Measurements from ENCODE around the gene TP73.

Gene TP73

DNA sequence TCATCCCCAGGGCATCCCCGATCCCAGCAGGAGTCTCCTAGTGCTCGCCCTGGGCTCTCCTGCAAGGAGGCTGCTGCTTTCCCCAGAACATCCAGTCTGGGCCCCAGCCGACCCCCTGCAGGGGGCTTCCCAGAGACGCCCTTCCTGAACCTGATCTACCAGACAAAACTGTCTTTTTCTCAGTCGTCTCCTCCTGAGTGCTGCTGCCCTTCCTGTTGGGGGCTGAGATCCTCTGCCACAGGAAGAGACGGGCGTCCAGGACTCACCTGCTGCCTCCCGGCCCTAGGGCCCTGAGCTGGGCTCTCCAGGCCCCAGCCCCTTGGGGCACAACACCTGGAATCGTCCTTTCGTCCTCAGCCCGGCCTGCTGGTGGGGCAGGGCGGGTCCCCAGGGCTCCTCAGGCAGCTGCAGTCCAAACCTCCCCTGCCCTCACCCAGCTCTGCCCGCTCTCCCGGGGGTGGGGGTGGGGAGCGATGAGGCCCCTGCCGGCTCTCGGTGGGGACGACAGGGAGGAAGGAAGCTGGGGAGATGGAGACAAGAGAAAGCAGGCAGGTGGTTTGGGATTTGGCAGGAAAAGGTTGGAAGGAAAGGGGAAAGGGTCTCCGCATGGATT lies 36.9 kb downstream of the TP73 start:
- DNase-seq (ENCODE audit: low spot score): no peak

DNA sequence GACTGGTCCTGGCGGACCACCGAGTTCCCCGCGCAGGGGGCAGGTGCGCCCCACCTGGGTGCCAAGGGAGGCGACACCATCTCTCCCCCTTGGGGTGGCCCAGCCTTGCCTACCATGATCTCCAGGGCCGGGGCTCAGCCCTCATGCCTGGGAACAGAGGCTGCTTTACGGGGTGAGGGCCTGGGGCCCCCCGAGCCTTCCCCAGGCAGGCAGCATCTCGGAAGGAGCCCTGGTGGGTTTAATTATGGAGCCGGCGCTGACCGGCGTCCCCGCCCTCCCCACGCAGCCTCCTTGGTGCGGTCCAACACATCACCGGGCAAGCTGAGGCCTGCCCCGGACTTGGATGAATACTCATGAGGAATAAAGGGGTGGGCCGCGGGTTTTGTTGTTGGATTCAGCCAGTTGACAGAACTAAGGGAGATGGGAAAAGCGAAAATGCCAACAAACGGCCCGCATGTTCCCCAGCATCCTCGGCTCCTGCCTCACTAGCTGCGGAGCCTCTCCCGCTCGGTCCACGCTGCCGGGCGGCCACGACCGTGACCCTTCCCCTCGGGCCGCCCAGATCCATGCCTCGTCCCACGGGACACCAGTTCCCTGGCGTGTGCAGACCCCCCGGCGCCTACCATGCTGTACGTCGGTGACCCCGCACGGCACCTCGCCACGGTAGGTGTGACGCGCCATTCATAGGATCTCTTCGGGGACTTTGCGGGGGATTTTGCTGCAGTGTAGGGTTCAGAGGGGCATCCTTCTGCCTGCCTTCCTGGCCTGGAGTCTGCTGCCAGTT lies 38.2 kb downstream of the TP73 start:
- no peak for DNase-seq (ENCODE audit: low spot score)

- no peak for DNase-seq (ENCODE audit: low spot score)
These were observed 39.3 kb downstream of the TP73 start for GRCh38 chr1:3691421-3692204.

DNA sequence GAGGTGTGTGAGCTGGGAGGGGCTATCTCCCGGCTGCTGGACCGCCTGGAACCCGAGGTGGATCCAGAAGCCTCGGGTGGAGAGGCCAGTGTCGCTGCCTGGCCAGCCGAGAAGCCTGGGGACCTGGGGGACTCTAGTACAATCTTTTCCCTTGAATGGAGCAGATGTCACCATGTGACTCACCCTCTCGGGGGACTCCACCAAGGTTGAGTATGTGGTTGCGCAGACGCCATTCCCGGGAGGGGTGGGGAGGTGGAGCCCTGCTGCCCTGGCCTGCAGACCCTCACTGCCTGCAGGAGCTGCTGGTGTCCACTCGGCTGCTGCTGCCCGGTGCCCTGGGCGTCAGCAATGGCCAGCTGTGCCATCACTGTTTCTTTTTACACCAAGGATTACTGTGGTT lies 40.3 kb downstream of the TP73 start:
- DNase-seq (ENCODE audit: low spot score): no peak

- DNase-seq (ENCODE audit: low spot score): no peak
These were observed 41.0 kb downstream of the TP73 start for GRCh38 chr1:3693321-3693720.

DNA sequence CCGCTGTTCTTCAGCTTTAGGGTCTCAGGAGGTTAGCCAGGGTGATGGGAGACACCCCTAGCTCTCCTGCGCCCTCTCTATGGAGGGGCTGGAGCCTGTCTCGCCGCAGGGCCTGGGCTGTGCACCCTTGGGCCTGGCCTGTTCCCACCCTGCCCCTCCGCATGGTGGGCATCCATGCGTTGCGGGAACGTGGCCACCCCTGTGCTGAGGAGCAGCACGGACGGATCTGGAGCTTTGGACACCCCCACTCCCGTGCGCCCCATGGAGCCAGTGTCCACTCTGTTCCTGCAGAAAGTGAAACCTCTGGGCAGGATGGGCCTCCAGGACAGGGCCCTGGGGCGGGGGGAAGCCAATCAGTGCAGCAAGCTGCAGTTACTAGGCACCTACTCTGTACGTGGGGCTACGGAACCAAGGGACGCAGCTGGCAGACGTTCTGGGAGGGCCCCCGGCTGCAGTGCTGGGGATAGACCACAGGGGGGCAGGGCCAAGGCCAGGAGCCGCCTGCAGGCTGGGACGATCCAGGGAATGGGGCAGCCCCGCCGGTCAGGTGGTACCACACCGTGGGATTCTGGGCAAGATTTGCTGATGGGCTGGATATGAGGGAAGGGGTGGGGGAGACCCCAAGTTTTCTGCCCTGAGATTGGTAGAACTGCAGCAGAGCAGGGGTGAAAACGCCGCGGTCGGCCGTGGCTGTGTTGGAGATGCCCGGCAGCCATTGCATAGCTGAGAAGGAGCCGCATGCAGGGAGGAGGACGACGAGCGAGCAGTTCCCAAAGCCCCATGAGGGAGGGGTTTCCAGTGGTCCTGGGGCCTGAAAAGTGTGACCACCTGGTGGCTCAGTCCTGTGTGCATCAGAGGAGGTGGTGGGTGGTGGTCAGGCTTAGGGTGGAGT lies 43.3 kb downstream of the TP73 start:
- DNase-seq (ENCODE audit: low spot score): peak; percentile 90

DNA sequence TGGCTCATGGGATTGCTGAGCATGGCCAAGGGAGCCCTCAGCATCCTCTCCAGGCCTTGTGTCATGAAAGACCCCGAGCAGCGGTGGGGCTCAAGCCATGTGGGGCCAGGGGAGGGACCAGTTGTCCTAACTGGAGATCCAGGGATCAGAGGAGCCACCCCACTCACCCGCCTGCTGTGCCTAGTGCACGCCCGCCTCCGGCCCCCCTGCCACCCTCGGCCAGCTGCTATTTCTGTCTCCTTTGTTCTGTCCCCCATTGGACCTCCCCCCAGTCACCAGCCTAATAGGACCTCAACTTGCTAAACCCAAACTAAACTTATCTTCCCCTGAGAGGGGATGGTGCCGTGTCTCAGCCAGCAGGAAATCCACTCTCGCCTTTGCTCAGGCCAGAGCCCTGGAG lies 44.4 kb downstream of the TP73 start:
- DNase-seq (ENCODE audit: low spot score): no peak

DNA sequence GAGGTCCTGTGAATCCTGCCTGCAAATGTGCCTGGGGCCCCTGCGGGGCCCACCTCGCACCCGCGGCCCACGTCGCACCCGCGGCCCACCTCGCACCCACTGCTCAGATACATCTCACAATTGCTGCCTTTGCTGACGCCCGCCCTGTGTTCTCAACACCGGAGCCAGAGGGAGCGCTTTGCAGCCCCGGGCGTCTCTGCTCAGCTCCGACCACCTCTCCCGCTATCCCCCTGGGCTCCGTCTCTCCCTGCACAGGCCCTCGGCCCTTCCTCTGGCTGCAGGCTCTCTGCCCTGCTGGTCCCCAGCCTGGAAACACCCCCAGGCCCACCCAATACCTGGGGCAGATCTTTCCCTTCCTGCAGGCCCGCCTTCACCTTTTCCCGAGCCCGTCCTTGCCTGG lies 44.8 kb downstream of the TP73 start:
- no peak for DNase-seq (ENCODE audit: low spot score)

- no peak for DNase-seq (ENCODE audit: low spot score)
These were observed 45.5 kb downstream of the TP73 start for GRCh38 chr1:3697810-3698209.

- no peak for DNase-seq (ENCODE audit: low spot score)
These were observed 46.5 kb downstream of the TP73 start for GRCh38 chr1:3698660-3699408.

- no peak for DNase-seq (ENCODE audit: low spot score)
These were observed 47.3 kb downstream of the TP73 start for GRCh38 chr1:3699596-3699995.

DNA sequence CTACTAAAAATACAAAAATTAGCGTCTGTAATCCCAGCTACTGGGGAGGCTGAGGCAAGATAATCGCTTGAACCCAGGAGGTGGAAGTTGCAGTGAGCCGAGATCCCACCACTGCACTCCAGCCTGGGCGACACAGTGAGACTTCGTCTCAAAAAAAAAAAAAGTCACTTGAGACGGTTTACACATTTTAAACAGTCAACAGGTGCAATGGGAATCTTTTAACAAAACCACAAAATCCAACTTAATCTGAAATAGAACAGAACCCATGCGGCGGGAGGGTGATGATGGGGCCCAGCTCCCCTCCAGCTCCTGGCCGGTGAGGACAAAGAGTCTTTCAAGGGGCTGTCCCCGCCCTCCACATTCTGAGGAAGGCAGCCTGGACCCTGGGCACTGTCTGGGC lies 48.3 kb downstream of the TP73 start:
- DNase-seq (ENCODE audit: low spot score): no peak

DNA sequence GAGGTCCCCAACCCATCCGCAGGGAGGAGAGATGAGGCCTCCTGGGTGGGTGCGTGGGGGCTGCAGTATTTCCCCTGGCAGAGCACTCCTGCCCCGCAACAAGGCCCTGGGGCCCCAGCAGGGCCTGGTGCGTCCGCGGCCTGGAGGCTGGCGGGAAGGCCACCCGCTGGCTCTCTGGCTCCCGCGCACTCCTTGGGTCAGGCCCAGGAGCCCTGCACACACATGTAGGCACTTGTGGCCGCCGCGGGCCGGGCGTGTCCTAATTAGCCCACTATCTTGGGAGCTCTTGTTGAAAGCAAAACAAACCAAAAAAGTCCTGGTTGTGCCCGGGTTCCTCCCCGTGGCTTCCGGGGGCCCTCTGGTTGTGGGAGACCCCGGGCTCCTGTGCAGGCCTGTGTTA lies 50.2 kb downstream of the TP73 start:
- DNase-seq (ENCODE audit: low spot score): no peak

DNA sequence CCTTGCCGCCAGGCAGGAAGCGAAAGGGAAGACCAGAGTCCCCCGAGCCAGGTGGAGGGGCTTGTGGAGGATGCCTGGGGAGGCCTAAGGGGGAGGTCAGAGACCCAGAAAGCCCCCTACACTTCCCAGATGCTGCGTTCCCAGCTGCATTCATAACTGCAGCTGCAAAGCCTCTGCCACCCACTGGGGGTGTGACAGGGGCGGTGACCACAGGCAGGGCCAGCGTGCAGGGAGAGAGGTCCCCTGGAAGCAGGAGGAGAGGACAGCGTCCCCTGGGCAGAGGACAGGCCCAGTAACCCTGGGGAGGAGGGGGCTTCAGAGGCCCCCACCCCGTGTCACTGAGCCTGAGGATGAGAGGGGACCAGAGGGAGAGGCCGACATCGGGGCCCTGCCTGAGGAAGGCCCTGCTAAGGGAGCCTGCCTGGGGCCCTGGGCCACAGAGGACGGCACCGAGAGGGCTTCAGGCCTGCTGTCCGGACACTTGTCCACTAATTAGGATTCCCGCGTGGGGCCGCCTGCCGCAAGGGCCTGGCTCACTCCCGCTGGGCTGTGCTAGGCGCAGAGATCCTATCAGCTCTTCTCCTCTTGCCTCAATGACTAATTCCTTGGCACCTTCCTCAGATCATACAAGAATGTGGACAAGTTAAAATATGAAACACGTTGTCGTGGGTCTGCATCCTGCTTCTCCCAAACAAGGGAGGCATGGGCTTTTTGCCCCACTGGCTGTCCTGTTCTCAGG lies 50.8 kb downstream of the TP73 start:
- peak; percentile 85 for DNase-seq (ENCODE audit: low spot score)

- no peak for DNase-seq (ENCODE audit: low spot score)
These were observed 51.6 kb downstream of the TP73 start for GRCh38 chr1:3703786-3704371.

DNA sequence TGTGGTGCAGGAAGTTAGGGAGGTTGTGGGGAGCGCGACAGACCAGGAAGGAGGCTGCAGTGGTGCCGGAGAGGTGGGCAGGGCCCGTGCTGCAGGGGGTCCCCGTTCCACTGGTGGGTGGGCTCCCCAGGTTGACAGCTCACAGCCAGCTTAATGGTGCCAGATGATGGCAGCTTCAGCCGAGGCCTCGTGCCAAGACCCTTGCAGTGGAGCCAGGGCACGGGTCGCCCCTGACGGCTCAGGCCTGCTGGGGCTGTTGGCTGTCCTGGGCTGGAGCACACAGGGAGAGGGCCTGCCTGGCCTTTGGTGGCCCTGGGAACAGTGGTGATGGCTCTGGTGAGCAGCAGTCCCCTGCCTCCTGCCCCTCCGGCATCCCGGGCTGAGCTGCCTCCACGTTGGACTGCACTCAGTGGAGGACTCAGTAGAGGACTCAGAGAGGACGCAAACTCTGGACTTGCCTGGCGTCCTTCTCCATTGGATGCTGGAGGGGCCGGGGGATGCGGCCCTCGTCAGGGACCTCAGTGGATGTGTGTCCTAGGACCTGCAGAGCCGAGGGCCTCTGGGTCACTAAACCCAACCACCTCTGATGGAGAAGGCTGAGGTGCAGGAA lies 53.1 kb downstream of the TP73 start:
- DNase-seq (ENCODE audit: low spot score): no peak

- DNase-seq (ENCODE audit: low spot score): no peak
These were observed 54.5 kb downstream of the TP73 start for GRCh38 chr1:3706651-3707297.

- no peak for DNase-seq (ENCODE audit: low spot score)
These were observed 55.1 kb downstream of the TP73 start for GRCh38 chr1:3707298-3707938.

DNA sequence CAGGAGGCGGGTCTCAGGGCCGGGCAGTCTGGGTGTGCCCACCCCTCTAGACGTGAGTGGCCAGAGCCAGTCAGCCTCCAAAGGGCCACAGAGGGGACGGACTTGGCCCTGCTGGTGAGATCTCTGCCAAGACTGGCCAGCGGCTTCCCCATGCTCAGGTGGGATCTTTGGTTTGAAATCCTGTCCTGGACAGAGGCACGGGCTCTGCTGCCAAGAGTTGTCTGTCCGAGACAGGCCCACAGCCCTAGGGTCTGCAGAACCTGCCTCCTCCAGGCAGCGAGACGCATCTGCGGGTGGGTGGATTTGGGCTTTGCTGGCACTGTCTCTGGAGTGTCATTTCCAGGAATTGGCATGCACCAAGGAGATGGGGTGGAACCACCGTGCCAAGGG lies 55.6 kb downstream of the TP73 start:
- DNase-seq (ENCODE audit: low spot score): no peak
